GM18907 (cell line): ENCODE measurements around the gene GNG7.
"Not testable (repeated sequence)": the region's sequence is repeated elsewhere in the genome, so short reads cannot be mapped to it uniquely, and the experiment has no call there.

ENCODE experiments used
- ATAC-seq: cut with Tn5 transposase; IDR thresholded peaks from one replicate; pipeline ENCODE4 v1.9.1; 2021; ENCODE audit warnings: mild to moderate bottlenecking, moderate library complexity; ENCODE audit not compliant: unreplicated experiment

Gene GNG7

GRCh38 chr19:2625434-2625833, 77.1 kb downstream of the GNG7 start:
- no peak for ATAC-seq

- ATAC-seq, result no peak
Observed at GRCh38 chr19:2624537-2625091, 77.9 kb downstream of the GNG7 start.

- no peak for ATAC-seq
Observed at GRCh38 chr19:2623798-2624197, 78.7 kb downstream of the GNG7 start.

- not testable (repeated sequence) for ATAC-seq
Observed at GRCh38 chr19:2622371-2622961, 80.0 kb downstream of the GNG7 start.

GRCh38 chr19:2619076-2619475, 83.4 kb downstream of the GNG7 start:
- no peak for ATAC-seq

- no peak for ATAC-seq
Observed at GRCh38 chr19:2618611-2619010, 83.9 kb downstream of the GNG7 start.

GRCh38 chr19:2617393-2618165, 84.9 kb downstream of the GNG7 start:
- no peak for ATAC-seq

- no peak for ATAC-seq
Observed at GRCh38 chr19:2616741-2617392, 85.6 kb downstream of the GNG7 start.

GRCh38 chr19:2615782-2616181, 86.7 kb downstream of the GNG7 start:
- no peak for ATAC-seq

- ATAC-seq, result peak; percentile 30
Observed at GRCh38 chr19:2613507-2614295, 88.8 kb downstream of the GNG7 start.

GRCh38 chr19:2612619-2613249, 89.8 kb downstream of the GNG7 start:
- ATAC-seq, result no peak

GRCh38 chr19:2611483-2612464, 90.7 kb downstream of the GNG7 start:
- ATAC-seq, result no peak

GRCh38 chr19:2610637-2611482, 91.6 kb downstream of the GNG7 start:
- ATAC-seq, result peak; percentile 41

GRCh38 chr19:2609389-2610116, 92.9 kb downstream of the GNG7 start:
- ATAC-seq, result peak; percentile 20

GRCh38 chr19:2609034-2609388, 93.5 kb downstream of the GNG7 start:
- ATAC-seq, result not testable (repeated sequence)

- no peak for ATAC-seq
Observed at GRCh38 chr19:2608602-2608922, 93.9 kb downstream of the GNG7 start.

- ATAC-seq, result peak; percentile 36
Observed at GRCh38 chr19:2607712-2608601, 94.5 kb downstream of the GNG7 start.
